PC-9 (cell line): ENCODE measurements around the gene DGKG. TPM values are rescaled to one million over a fixed set of nuclear protein-coding genes. Genes with fewer than 3 reads are reported as not detected.

ENCODE experiments used
- BruUV-seq: library from RNA; stranded (reverse); fragments of 400-500 nt; replicated peaks from 2 replicates; lab custom pipeline; 2021; lab: Mats Ljungman, UMichigan
- CTCF ChIA-PET: fragments of 300-600 bp; sonication (Branson Sonifier 250); formaldehyde crosslinking; loops from one replicate; lab custom pipeline; 2022; ENCODE audit warnings: antibody characterized with exemption; lab: Charles Lee
- POLR2A ChIA-PET: fragments of 300-600 bp; sonication (Branson Sonifier 250); formaldehyde crosslinking; loops from one replicate; lab custom pipeline; 2022; ENCODE audit warnings: antibody characterized with exemption; ENCODE audit not compliant: unreplicated experiment; lab: Charles Lee
- DNase-seq, 2 experiments: peaks; one replicate each; pipeline versions ENCODE4 v3.0.0 to v3.0.0-alpha.2; 2015 to 2022; ENCODE audit warnings: mixed read lengths in 1 of 2
- H2AFZ ChIP-seq: fragments of 200-600 bp; sonication (generic); 2 replicates; pipeline ENCODE4 v1.8.1; 2017; ENCODE audit warnings: antibody characterized with exemption
- H3F3A ChIP-seq: fragments of 200-600 bp; sonication (generic); 2 replicates; pipeline ENCODE4 v1.8.1; 2017; ENCODE audit warnings: antibody characterized with exemption, mild to moderate bottlenecking, low read depth; ENCODE audit not compliant: insufficient read depth
- H3K27ac ChIP-seq: fragments of 200-600 bp; sonication (generic); 2 replicates; pipeline ENCODE4 v1.6.1; 2016; ENCODE audit warnings: mixed run types
- H3K27me3 ChIP-seq: fragments of 200-600 bp; sonication (generic); 2 replicates; pipeline ENCODE4 v1.6.1; 2016; ENCODE audit warnings: low read depth, mixed run types; ENCODE audit not compliant: insufficient read depth
- H3K36me3 ChIP-seq: fragments of 200-600 bp; sonication (generic); 2 replicates; pipeline ENCODE4 v1.6.1; 2016; ENCODE audit warnings: low read depth, mixed run types
- H3K4me1 ChIP-seq: fragments of 200-600 bp; sonication (generic); replicated peaks from 2 replicates; pipeline ENCODE4 v1.6.1; 2016; ENCODE audit warnings: mixed run types; ENCODE audit not compliant: insufficient read depth
- H3K4me2 ChIP-seq: fragments of 200-600 bp; sonication (generic); 2 replicates; pipeline ENCODE4 v1.6.1; 2017; ENCODE audit warnings: mixed run types
- H3K4me3 ChIP-seq: fragments of 200-600 bp; sonication (generic); 2 replicates; pipeline ENCODE4 v1.6.1; 2016; ENCODE audit warnings: mixed run types
- H3K79me2 ChIP-seq: fragments of 200-600 bp; sonication (generic); 2 replicates; pipeline ENCODE4 v1.6.1; 2017; ENCODE audit warnings: low read depth, mixed run types
- H3K9me2 ChIP-seq: fragments of 200-600 bp; sonication (generic); 2 replicates; pipeline ENCODE4 v1.8.1; 2017; ENCODE audit warnings: mild to moderate bottlenecking; ENCODE audit not compliant: insufficient read depth
- H3K9me3 ChIP-seq: fragments of 200-600 bp; sonication (generic); 2 replicates; pipeline ENCODE4 v1.8.1; 2016; ENCODE audit warnings: low read depth; ENCODE audit not compliant: insufficient read depth
- H4K20me1 ChIP-seq: fragments of 200-600 bp; sonication (generic); 2 replicates; pipeline ENCODE4 v1.8.1; 2017; ENCODE audit not compliant: insufficient read depth
- EZH2 ChIP-seq: fragments of 200-600 bp; sonication (generic); IDR thresholded peaks from 2 replicates; pipeline ENCODE4 v1.8.0; 2017; ENCODE audit warnings: antibody characterized with exemption, low read depth
- intact Hi-C: fragments of 100-400 bp; cut with micrococcal nuclease; formaldehyde crosslinking; loops from one replicate; pipeline ENCODE4 v1.10.0; 2022; ENCODE audit not compliant: unreplicated experiment
- total RNA-seq: library from RNA; stranded (reverse); gene quantifications from 2 replicates; pipeline ENCODE4 v1.2.3, GENCODE V29; 2021
- TF ChIP-seq, protein P1 (sequence below): fragments of 200-600 bp; sonication (generic); conservative IDR thresholded peaks from 2 replicates; pipeline ENCODE4 v1.6.1; 2017; ENCODE audit warnings: mixed run types, antibody characterized with exemption, mild to moderate bottlenecking, moderate library complexity

Gene DGKG
- total RNA-seq, 1 experiment from 2014 or later: 20.0 TPM

DNA sequence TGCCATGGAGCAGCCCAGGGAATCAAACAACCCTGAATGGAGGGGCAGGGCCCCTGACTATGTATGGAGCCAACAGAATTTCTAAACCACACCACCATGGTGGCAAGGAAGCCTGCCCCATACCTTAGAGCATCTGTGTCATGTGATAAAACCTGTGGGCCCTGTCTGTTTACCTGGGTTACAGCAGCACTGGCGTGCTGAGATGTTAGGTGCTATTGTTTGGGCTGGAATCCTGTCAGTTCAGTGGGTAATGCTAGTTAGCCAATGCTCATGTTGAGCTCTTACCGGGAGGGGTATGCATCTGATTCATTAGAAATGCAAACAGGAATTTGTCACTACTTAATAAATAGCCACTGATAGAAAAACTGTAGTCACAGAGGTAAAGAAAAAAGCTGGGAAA is 189.7 kb downstream of the DGKG start:
- DNase-seq: no peak
- Histone ChIP-seq H3K79me2 (no peaks in the 10 kb centered on the region), H2AFZ (no peak overlapping the region), H3K9me2 (no peaks in the 10 kb centered on the region), H3K27me3 (no peaks in the 10 kb centered on the region), H3K27ac (no peak overlapping the region), H3K4me2 (no peak overlapping the region), H3K9me3 (no peaks in the 10 kb centered on the region), H3K4me3 (no peak overlapping the region), H3K4me1 (no peaks in the 10 kb centered on the region), H4K20me1 (no peaks in the 10 kb centered on the region; the same call in 1 of the 2 replicates), H3K36me3 (no peaks in the 10 kb centered on the region), H3F3A (no peaks in the 10 kb centered on the region)
- ChIA-PET POLR2A (no interaction called here), CTCF (no interaction called here)
- TF ChIP-seq, protein P1, sequence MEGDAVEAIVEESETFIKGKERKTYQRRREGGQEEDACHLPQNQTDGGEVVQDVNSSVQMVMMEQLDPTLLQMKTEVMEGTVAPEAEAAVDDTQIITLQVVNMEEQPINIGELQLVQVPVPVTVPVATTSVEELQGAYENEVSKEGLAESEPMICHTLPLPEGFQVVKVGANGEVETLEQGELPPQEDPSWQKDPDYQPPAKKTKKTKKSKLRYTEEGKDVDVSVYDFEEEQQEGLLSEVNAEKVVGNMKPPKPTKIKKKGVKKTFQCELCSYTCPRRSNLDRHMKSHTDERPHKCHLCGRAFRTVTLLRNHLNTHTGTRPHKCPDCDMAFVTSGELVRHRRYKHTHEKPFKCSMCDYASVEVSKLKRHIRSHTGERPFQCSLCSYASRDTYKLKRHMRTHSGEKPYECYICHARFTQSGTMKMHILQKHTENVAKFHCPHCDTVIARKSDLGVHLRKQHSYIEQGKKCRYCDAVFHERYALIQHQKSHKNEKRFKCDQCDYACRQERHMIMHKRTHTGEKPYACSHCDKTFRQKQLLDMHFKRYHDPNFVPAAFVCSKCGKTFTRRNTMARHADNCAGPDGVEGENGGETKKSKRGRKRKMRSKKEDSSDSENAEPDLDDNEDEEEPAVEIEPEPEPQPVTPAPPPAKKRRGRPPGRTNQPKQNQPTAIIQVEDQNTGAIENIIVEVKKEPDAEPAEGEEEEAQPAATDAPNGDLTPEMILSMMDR: no peak
- no peak for TF ChIP-seq EZH2
- BruUV-seq: no TSS peak
- intact Hi-C loops: no loop called here

DNA sequence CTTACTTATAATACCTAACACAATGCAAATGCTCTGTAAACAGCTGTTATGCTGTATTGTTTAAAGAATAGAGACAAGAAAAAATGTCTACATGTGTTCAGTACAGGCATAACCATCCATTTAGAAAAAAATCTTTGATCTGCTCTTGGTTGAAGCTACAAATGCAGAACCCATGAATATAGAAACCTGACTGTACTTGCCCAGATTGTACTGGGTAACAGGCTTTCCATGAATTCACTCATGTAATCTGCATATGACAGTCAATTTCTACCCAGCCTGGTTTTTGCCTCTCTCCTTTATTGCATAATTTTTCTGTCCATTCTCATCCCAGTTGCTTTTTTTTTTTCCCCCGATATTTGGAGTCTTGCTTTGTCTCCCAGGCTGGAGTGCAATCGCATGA is 190.5 kb downstream of the DGKG start:
- no peak overlapping the region for H3K4me2 ChIP-seq
- no peak overlapping the region for H3K27ac ChIP-seq
- no peaks in the 10 kb centered on the region for H3K36me3 ChIP-seq
- no peaks in the 10 kb centered on the region for H3K27me3 ChIP-seq
- intact Hi-C loops: no loop called here
- H3F3A ChIP-seq: no peaks in the 10 kb centered on the region
- no TSS peak for BruUV-seq
- DNase-seq: no peak
- H3K9me3 ChIP-seq: no peaks in the 10 kb centered on the region
- POLR2A ChIA-PET: no interaction called here
- no peaks in the 10 kb centered on the region for H3K9me2 ChIP-seq
- H2AFZ ChIP-seq: no peak overlapping the region
- TF ChIP-seq EZH2: no peak
- TF ChIP-seq, protein P1: no peak
- no peaks in the 10 kb centered on the region for H3K79me2 ChIP-seq
- H4K20me1 ChIP-seq: no peaks in the 10 kb centered on the region; the same call in 1 of the 2 replicates
- H3K4me1 ChIP-seq: no peaks in the 10 kb centered on the region
- CTCF ChIA-PET: no interaction called here
- no peak overlapping the region for H3K4me3 ChIP-seq

DNA sequence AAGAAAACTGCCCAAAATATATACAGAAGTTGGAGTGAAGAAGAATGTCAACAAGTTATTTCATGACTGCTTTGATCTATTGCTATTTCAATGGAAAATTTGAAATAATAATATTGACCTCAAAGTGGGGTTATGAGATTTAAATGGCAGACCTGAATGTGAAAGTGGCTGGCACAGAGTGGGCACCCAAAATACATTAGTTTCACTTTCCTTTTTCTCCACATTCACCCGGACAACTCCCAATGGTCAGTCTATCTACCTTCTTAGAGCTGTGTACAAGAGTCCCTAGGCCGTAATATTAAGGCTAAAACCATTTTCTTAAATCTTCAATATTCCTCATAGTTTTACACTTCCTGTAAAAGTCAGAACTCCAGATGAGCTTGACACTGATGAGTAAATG is 191.5 kb downstream of the DGKG start:
- Histone ChIP-seq H2AFZ (no peak overlapping the region), H3K4me3 (no peak overlapping the region), H3K4me1 (no peaks in the 10 kb centered on the region), H3K79me2 (no peaks in the 10 kb centered on the region), H3K9me3 (no peaks in the 10 kb centered on the region), H3F3A (no peaks in the 10 kb centered on the region), H3K27ac (no peak overlapping the region), H3K9me2 (no peaks in the 10 kb centered on the region), H3K27me3 (no peaks in the 10 kb centered on the region), H3K4me2 (no peak overlapping the region), H4K20me1 (no peaks in the 10 kb centered on the region; the same call in 1 of the 2 replicates), H3K36me3 (no peaks in the 10 kb centered on the region)
- intact Hi-C loops: no loop called here
- no TSS peak for BruUV-seq
- ChIA-PET POLR2A (no interaction called here), CTCF (no interaction called here)
- no peak for DNase-seq
- TF ChIP-seq, protein P1: no peak
- TF ChIP-seq EZH2: no peak
